Common myeloid progenitor, CD34-positive (primary cell): ENCODE results near the gene KLF3.

ENCODE experiments used
- CTCF ChIA-PET: fragments of 350-600 bp; sonication (Branson Sonifier 250); formaldehyde crosslinking; loops from one replicate; lab custom pipeline; 2021; ENCODE audit warnings: antibody characterized with exemption; lab: Charles Lee
- POLR2A ChIA-PET: fragments of 350-600 bp; sonication (Branson Sonifier 250); formaldehyde crosslinking; loops from one replicate; lab custom pipeline; 2021; ENCODE audit warnings: antibody characterized with exemption; lab: Charles Lee
- DNase-seq, 3 donors: peaks; one replicate each; pipeline versions ENCODE4 v3.0.0 to v3.0.0-alpha.2; 2013
- H3K27ac ChIP-seq, 2 experiments: 1 replicate in 1 of 2; 2 replicates in 1 of 2; pipeline ENCODE4 v1.7.0; 2013; ENCODE audit warnings: inconsistent platforms in 2 of 2, low read length in 2 of 2, mild to moderate bottlenecking in 2 of 2, low read depth in 1 of 2, moderate library complexity in 1 of 2; ENCODE audit not compliant: severe bottlenecking in 2 of 2, insufficient read depth in 1 of 2, poor library complexity in 1 of 2
- H3K27me3 ChIP-seq, 5 experiments: replicated peaks in 2 of 5; 1 replicate in 3 of 5; 2 replicates in 2 of 5; pipeline versions ENCODE4 v1.6.1 to v1.7.0; 2013; ENCODE audit warnings: low read length in 4 of 5, mild to moderate bottlenecking in 2 of 5, moderate library complexity in 2 of 5, inconsistent platforms in 1 of 5; ENCODE audit not compliant: insufficient read depth in 5 of 5, control insufficient read depth in 4 of 5
- H3K36me3 ChIP-seq, 4 experiments: 1 replicate in 2 of 4; 2 replicates in 2 of 4; pipeline versions ENCODE4 v1.6.1 to v1.7.0; 2013; ENCODE audit warnings: low read length in 3 of 4, control low read depth in 1 of 4, mild to moderate bottlenecking in 1 of 4; ENCODE audit not compliant: control insufficient read depth in 4 of 4, insufficient read depth in 4 of 4
- H3K4me1 ChIP-seq, 4 experiments: 1 replicate in 3 of 4; 2 replicates in 1 of 4; pipeline versions ENCODE4 v1.6.1 to v1.7.1; 2013; ENCODE audit warnings: low read length in 3 of 4, mild to moderate bottlenecking in 3 of 4, control low read depth in 1 of 4, inconsistent platforms in 1 of 4, moderate library complexity in 1 of 4; ENCODE audit not compliant: control insufficient read depth in 4 of 4, insufficient read depth in 4 of 4; ENCODE audit errors: control extremely low read depth in 1 of 4
- H3K4me3 ChIP-seq, 7 experiments: 1 replicate in 4 of 7; 2 replicates in 3 of 7; pipeline versions ENCODE4 v1.5.1 to v1.7.0; 2013; ENCODE audit warnings: mild to moderate bottlenecking in 7 of 7, low read length in 6 of 7, moderate library complexity in 6 of 7, inconsistent platforms in 2 of 7, low read depth in 2 of 7, control low read depth in 1 of 7; ENCODE audit not compliant: insufficient read depth in 4 of 7, control insufficient read depth in 1 of 7; ENCODE audit errors: extremely low read depth in 1 of 7
- H3K9me3 ChIP-seq, 5 experiments: 1 replicate in 4 of 5; 2 replicates in 1 of 5; pipeline versions ENCODE4 v1.6.1 to v1.7.1; 2013; ENCODE audit warnings: low read length in 4 of 5, mild to moderate bottlenecking in 2 of 5, inconsistent platforms in 1 of 5, low read depth in 1 of 5, moderate library complexity in 1 of 5; ENCODE audit not compliant: control insufficient read depth in 4 of 5, insufficient read depth in 2 of 5; ENCODE audit errors: control extremely low read depth in 1 of 5
- WGBS: methylation state at CpG from one replicate; pipeline ENCODE4 v1.1.5; 2013; ENCODE audit not compliant: insufficient coverage; 5-methylcytosine and 5-hydroxymethylcytosine counted together

Gene KLF3

DNA sequence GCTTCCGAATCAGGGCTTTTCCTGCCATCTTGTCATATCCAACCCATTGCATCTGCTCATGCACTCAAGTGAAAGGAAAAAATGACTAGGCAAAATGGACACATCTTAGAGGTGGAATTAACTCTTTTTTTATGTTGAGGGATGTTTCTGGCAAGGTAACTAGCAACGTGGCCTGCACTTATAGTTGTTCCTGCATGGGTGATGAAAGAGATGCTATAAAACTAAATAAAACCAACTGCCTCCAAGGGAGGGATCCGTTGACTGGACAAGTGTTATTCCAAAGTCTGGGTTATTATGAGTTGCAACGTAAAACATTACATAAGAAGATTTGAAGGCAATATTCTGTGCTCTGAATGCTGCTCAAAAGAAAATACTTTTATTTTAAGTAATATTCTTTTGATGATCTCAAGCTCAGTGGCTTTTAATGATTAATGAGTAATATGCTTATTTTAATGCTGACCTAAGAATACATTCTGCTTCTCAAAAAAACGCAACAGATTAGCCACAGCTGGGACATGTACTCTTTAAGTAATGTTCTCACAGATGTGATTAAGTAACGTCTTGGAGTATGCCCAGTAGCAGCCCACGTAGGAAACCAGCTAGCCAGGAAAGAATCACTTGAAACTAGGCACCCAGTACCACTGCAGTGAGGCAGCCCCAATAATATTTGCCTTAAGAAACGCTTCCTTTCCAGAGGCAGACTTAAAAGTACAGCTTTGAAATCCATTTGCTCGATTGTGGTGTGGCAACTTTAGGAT, 27.4 kb downstream of the KLF3 start:
- POLR2A ChIA-PET = no interaction called here
- no peaks in the 10 kb centered on the region for H3K27me3 ChIP-seq
- peaks cover 0 to 12% (median 0%) of the 10 kb centered on the region in 4 experiments for H3K4me1 ChIP-seq

DNA sequence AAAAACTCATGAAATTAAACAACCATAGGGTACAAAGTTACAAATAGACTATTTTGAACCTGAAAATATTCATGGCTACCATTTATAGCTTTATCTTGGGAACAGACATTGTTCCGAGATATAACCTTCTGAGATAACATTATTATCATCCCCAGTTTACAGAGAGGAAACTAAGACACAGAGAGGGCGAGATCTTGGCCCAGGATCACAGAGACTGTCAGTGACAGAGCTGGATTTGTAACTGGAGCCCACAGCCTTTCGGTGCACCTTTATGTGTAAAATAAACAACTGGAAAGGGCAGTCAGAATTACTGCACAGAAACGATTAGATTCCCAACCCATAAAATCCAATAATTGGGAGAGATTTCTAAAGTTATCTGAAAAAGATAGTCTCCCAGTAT, 28.4 kb downstream of the KLF3 start:
- Histone ChIP-seq H3K9me3 (no peaks in the 10 kb centered on the region), H3K27me3 (no peaks in the 10 kb centered on the region), H3K27ac (no peak overlapping the region), H3K36me3 (peaks cover 50 to 90% (median 73%) of the 10 kb centered on the region in 4 experiments), H3K4me3 (no peak overlapping the region), H3K4me1 (peaks cover 0 to 12% (median 0%) of the 10 kb centered on the region in 4 experiments)
- ChIA-PET POLR2A (no interaction called here), CTCF (interaction anchor here (1.2 to 2.3 kb wide), 3 partner anchors 10 to 513 kb away, joined by 3 to 5 read pairs (median 4); no protein-coding TSS in a partner anchor)
- DNase-seq = no peak
- WGBS = no CpG with 5 or more reads among the region's 4 CpGs

More for the DNA sequence above, 27.4 kb downstream of the KLF3 start:
- no peak overlapping the region for H3K4me3 ChIP-seq
- H3K9me3 ChIP-seq = no peaks in the 10 kb centered on the region
- DNase-seq = no peak
- H3K36me3 ChIP-seq = peaks cover 50 to 87% (median 68%) of the 10 kb centered on the region in 4 experiments
- no peak overlapping the region for H3K27ac ChIP-seq
- CTCF ChIA-PET = interaction anchor here (1.2 to 1.5 kb wide), 3 partner anchors 9 to 512 kb away, joined by 3 to 5 read pairs (median 3); no protein-coding TSS in a partner anchor
- 93% methylated on average over 4 of the region's 9 CpGs for WGBS

DNA sequence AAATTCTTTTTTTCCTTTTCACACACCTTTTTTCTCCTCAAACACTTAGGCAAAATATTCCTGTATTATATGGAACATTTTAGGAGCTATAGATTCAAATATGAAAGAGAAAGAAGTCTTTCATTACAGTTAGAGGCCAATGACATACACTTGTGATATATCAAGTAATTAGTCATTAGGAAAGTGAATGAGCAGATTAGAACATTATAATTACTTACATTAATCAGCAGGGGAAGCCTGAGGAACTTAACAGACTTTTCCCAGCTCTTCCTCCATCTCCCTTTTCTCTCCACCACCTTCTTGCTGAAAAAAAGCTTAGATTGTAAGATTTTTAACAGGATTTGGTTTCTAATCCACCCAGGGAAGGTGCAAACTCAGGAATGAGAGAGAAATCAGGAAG, 29.6 kb downstream of the KLF3 start:
- POLR2A ChIA-PET = no interaction called here

DNA sequence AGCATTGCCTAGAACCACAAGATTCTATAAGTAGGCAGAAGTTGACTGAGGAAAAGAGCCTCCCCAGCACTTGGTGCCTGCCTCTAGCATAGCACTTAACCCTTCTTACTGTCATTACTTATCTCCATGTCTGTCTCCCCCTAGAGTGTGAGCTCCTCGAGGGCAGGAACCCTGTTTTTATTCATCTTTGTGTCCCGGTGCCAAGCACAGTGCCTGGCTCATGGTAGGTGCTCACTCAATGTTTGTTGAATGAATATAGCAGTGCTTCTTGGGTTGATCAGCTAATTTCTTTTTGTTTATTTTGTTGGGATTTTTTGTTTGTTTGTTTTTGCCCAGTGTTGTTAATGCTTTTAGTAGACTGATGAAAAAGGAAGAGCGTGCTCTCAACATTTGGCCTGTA, 30.3 kb downstream of the KLF3 start:
- no peak for DNase-seq
- ChIA-PET CTCF (interaction anchor here (1.3 to 2.3 kb wide), 5 partner anchors 13 to 515 kb away, joined by 3 to 6 read pairs (median 4); no protein-coding TSS in a partner anchor), POLR2A (interaction anchor here (0.6 kb wide), 1 partner anchor 483 kb away, joined by 5 read pairs; no protein-coding TSS in a partner anchor)
- Histone ChIP-seq H3K4me3 (no peak overlapping the region), H3K9me3 (no peaks in the 10 kb centered on the region), H3K27me3 (no peaks in the 10 kb centered on the region), H3K4me1 (peaks cover 0 to 12% (median 0%) of the 10 kb centered on the region in 4 experiments), H3K36me3 (peaks cover 42 to 86% (median 65%) of the 10 kb centered on the region in 4 experiments), H3K27ac (no peak overlapping the region)
- WGBS = 100% methylated on average over 3 of the region's 3 CpGs

More for the DNA sequence above, 29.6 kb downstream of the KLF3 start:
- Histone ChIP-seq H3K4me1 (peaks cover 0 to 12% (median 0%) of the 10 kb centered on the region in 4 experiments), H3K36me3 (peaks cover 47 to 89% (median 71%) of the 10 kb centered on the region in 4 experiments), H3K27me3 (no peaks in the 10 kb centered on the region), H3K4me3 (no peak overlapping the region), H3K9me3 (no peaks in the 10 kb centered on the region), H3K27ac (no peak overlapping the region)
- CTCF ChIA-PET = interaction anchor here (1.3 to 2.3 kb wide), 4 partner anchors 12 to 514 kb away, joined by 3 to 6 read pairs (median 4); no protein-coding TSS in a partner anchor
- DNase-seq = no peak

DNA sequence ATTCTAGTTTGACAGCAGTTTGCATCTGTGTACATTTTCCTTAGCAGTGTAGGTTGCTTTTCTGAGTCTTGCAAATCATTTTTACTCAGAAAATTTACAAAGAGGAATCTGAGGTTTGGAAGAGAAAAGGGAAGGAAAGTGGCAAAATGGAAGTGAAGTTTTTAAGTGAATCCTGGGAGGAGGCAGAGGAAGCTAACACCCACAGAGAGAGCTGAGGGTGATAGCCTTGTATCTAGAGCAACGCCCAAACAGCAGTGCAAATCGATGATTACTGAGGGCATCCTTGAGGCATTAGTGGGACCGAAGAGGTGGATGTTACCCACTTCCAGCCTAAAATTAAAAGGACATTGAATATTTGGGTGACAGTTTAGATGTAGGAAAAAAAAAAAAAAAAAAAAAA, 31.8 kb downstream of the KLF3 start:
- 95% methylated on average over 2 of the region's 3 CpGs for WGBS
- CTCF ChIA-PET = interaction anchor here (1.3 kb wide), 1 partner anchor 516 kb away, joined by 4 read pairs; no protein-coding TSS in a partner anchor
- Histone ChIP-seq H3K27ac (peak overlapping the region in 1 of 2 experiments; percentile 13), H3K9me3 (no peaks in the 10 kb centered on the region), H3K4me1 (peaks cover 0 to 12% (median 0%) of the 10 kb centered on the region in 4 experiments), H3K4me3 (no peak overlapping the region), H3K36me3 (peaks cover 32 to 71% (median 53%) of the 10 kb centered on the region in 4 experiments), H3K27me3 (no peaks in the 10 kb centered on the region)
- POLR2A ChIA-PET = no interaction called here
- no peak for DNase-seq

DNA sequence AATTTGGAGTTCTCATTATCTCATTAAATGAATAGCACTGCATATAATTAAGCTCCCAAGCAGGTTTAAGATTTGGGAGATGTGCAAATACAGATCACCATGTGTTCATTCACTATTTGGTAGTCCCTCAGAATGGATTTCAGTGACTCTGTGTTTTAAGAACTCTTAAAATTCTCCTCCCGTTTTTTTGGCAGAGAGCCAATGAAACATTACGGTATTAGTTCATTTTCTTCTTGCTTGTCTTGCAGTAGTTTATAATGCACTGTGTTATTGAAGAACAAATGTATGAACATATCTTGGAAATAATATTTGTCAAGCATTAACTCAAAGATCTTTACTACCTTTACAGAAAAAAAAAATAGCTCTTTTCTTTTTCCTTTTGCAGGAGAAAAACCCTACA, 32.7 kb downstream of the KLF3 start:
- H3K27ac ChIP-seq = no peak overlapping the region
- ChIA-PET CTCF (interaction anchor here (0.6 to 1.3 kb wide), 6 partner anchors 9 to 634 kb away, joined by 3 to 4 read pairs (median 3); no protein-coding TSS in a partner anchor), POLR2A (no interaction called here)
- no peaks in the 10 kb centered on the region for H3K27me3 ChIP-seq
- H3K4me3 ChIP-seq = no peak overlapping the region
- H3K9me3 ChIP-seq = no peaks in the 10 kb centered on the region
- no peak for DNase-seq
- peaks cover 28 to 64% (median 46%) of the 10 kb centered on the region in 4 experiments for H3K36me3 ChIP-seq
- H3K4me1 ChIP-seq = peaks cover 0 to 12% (median 0%) of the 10 kb centered on the region in 4 experiments
- no CpG with 5 or more reads among the region's 2 CpGs for WGBS
